Measurements from ENCODE around the gene S100A6.
"Not testable (repeated sequence)": the region's sequence is repeated elsewhere in the genome, so short reads cannot be mapped to it uniquely, and the experiment has no call there.

The S100A6 gene

DNA sequence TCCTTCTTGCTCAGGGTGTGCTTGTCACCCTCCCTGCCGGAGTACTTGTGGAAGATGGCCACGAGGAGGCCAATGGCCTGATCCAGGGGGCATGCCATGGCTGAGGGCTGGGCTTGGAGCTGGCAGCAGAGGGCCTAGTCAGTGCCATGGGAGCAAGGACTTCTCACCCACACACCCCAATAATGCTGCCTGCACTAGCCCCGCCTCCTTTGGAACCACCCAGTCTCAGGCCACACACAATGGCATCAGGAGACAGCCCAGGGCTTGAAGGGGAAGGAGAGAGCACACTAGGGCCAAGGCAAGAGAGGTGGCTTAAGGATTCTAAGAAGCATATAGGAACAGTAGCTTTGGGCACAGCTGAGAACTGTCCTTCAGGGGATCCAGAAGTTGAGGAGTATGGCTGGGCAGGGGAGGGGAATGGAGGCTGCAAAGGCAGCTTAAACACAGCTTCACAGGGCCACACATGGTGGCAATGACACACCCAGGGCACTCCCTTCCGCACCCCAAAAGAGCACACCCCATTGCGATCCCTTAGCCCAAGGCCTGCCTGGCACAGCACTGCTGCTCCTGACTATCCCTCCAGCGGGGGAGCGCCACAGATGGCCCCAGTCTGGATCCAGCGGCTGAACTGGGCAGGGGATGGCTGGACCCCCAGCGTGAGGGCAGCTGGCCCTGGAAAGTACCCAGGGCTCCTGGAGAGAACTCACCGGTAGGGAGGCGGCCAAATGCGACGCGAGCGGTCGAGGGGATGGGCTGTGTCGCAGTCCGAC lies at the start of gene S100A6:
TSS of gene S100A6 (minus strand) at position 750 of the 770 bp plus-strand sequence. CDS start at position 98, 652 bp downstream.
- peak; percentile 37 for DNase-seq

DNA sequence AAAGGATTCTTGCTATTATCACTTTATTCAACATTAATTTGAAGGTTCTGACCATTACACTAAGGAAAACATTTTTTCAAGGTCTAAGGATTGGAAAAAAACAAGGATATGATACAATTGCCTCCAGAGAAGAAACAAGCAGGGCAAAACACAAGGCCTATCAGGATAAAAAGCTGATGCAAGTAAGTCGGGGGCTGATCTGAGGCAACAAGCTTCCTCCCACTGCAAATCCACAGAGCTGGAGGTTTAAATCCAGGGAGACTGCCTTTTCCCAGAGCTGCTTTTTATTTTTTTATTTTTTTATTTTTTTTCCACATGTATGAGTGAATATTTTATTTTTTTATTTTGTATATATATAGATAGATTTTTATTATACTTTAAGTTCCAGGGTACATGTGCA lies 49.2 kb upstream of the S100A6 start:
- no peak for DNase-seq

DNA sequence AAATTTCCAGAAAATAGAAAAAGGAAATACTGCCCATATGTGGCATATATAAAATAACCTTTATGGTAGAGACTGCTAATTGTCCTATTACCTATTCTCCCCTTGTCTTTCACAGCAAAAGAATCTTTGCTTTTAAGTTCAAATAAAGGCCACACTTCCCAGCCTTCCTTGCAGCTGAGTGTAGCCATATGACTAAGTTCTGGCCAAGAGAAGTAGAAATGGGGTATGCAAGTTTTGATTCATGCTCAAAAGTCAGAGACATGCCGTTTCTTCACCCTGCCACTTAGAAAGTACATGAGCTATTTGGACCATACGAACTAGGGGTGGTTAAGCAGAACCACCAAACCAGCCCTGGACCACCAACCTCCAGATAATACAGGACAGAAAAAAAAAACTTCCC lies 48.2 kb upstream of the S100A6 start:
- no peak for DNase-seq

DNA sequence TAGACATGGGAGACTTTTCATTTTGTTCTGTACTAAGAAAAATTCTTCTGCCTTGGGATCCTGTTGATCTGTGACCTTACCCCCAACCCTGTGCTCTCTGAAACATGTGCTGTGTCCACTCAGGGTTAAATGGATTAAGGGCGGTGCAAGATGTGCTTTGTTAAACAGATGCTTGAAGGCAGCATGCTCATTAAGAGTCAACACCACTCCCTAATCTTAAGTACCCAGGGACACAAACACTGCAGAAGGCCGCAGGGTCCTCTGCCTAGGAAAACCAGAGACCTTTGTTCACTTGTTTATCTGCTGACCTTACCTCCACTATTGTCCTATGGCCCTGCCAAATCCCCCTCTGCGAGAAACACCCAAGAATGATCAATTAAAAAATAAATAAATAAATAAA lies 47.7 kb upstream of the S100A6 start:
- DNase-seq, result not testable (repeated sequence)

DNA sequence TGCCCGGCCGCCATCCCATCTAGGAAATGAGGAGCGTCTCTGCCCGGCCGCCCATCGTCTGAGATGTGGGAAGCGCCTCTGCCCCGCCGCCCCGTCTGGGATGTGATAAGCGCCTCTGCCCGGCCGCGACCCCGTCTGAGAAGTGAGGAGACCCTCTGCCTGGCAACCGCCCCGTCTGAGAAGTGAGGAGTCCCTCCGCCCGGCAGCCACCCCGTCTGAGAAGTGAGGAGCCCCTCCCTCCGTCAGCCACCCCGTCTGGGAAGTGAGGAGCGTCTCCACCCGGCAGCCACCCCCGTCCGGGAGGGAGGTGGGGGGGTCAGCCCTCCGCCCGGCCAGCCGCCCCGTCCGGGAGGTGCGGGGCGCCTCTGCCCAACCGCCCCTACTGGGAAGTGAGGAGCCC lies 47.0 kb upstream of the S100A6 start:
- DNase-seq, result not testable (repeated sequence)

DNA sequence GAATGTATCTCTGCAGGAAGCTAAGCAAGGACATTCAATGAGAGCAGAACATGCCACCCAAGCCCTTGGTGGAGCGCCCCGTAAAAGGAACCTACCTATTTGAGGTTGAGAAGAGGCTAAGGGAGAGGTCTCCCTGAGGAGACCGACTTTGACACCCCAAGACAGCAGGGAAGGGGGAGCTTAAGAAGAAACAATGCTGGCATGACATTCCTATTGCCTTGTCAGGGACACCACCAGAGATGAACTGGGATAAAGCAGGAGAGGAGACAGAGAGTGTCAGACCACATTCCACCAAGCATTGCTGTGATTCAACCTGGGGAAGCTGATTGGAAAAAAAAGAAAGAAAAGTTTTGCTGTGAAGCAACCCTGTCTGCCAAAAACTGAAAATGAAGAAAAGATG lies 43.1 kb upstream of the S100A6 start:
- no peak for DNase-seq

DNA sequence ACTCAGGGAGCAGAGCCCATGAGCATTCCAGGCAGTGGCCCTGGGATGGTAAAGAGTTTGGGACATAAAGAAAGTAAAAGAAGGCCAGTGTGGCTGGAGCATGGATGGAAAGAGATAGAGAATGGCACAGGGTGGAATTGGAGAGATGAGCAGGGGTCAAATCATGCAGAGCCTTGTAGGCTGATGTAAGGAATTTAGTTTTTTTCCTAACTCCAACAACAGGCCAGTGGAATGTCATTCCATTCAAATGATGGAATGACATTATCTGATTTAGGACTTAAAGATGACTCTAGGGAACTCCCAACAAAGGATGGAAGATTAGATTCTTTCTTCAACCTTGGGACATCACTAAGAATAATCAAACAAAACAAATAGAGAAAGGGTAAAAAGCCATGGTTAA lies 42.7 kb upstream of the S100A6 start:
- no peak for DNase-seq

DNA sequence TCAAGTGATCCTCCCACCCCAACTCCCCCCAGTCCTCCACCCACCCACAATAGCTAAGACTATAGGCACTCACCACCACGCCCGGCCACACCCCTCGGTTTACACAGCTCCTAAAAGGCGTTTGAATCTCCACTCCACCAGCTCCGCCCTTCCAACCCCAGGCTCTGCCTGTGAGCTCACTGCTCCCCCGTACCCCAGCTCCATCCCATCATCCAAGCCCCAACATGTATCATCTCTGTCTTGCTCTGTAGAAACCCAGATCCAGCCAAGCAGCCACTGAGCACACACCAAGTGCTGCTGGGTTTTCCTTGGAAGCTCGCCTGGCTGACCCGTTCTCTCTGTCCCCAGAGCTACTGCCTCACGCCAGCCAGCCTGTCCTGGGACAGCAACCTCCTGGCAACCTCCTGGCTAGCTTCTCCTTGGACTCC lies 41.8 kb upstream of the S100A6 start:
- DNase-seq, result no peak

DNA sequence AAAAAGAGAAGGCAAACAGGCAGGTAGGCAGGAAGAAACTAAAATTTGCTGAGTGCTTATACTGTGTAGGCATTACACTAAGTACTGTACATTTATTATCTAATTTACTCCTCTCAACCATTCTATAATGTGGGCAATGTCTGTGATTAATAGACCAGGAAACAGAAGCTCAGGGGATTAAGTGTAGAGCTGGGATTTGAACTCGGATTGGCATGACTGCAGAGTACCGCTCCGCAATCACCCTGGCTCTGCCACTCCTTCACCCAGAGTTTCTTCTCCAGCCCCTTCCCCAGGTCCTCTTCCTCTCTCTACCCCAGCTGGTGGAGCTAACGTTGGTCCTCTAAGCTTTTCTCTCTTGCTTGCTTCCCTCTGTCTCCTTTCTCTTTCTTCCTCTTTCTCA lies 41.3 kb upstream of the S100A6 start:
- no peak for DNase-seq

DNA sequence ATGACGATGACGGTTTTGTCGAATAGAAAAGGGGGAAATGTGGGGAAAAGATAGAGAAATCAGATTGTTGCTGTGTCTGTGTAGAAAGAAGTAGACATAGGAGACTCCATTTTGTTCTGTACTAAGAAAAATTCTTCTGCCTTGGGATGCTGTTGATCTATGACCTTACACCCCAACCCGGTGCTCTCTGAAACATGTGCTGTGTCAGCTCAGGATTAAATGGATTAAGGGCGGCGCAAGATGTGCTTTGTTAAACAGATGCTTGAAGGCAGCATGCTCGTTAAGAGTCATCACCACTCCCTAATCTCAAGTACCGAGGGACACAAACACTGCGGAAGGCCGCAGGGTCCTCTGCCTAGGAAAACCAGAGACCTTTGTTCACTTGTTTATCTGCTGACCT lies 39.7 kb upstream of the S100A6 start:
- not testable (repeated sequence) for DNase-seq

DNA sequence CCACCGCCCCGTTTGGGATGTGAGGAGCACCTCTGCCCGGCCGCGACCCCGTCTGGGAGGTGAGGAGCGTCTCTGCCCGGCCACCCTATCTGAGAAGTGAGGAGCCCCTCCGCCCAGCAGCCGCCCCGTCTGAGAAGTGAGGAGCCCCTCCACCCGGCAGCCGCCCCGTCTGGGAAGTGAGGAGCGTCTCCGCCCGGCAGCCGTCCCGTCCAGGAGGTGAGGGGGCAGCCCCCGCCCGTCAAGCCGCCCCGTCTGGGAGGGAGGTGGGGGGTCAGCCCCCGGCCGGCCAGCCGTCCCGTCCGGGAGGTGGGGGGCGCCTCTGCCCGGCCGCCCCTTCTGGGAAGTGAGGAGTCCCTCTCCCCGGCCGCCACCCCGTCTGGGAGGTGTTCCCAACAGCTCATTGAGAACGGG lies 39.3 kb upstream of the S100A6 start:
- not testable (repeated sequence) for DNase-seq

DNA sequence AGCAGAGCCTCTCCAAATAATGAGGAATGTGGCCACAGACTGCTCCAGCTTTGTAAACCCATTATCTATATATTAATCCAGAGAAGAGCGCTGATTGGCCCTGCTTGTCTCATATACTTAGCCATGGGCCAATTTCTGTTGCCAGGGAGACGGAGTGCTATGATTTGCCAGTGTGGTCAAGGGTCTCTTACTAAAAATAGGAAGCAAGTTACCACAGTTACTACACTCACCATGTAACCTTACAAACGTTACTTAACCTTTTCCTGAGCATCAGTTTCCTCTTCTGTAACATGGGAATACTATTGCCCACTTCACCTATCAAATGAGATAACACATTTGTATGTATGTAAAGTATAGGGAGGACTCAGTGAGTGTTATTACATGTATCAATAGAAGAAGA lies 37.6 kb upstream of the S100A6 start:
- DNase-seq, result no peak

DNA sequence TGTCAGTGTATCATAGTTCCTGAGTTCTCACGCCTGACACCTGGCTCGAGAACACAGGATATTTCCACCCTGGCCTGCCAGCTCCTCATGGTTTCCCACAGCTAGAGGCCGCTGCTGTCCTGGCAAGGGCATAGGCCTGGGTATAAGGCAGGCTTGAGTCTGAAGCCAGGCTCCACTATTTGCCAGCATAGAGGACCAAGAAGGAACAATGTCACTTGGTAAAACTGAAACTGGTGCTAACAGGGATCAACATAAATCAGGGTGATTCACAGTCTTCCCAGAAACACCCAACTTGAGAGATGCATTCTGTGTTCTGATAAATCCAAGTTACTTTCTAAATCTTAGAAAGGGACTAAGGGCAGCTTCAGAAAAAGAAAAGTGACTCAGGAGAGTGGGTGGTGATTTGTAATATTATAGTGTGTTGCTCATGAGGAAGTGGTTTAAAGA lies 36.8 kb upstream of the S100A6 start:
- DNase-seq, result peak; percentile 36

DNA sequence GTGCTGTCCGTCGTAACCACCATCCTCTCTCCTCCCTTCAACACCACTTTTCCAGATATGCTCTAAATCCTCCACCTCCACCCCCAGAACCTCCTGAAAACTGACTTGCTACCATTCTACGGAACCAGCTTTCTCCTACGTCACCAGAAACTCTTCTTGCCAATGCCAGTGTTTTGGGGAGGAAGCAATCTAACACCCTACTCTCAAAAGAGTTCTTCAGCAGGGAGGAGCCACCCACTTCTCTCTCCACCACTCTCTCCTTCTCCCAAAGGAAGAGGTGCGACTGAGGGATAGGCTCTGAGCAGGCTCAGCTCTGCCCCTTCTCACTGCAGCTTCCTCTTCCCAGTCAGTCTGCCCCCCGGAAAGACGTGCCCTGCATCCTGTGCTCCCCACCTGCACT lies 35.9 kb upstream of the S100A6 start:
- DNase-seq, result no peak

DNA sequence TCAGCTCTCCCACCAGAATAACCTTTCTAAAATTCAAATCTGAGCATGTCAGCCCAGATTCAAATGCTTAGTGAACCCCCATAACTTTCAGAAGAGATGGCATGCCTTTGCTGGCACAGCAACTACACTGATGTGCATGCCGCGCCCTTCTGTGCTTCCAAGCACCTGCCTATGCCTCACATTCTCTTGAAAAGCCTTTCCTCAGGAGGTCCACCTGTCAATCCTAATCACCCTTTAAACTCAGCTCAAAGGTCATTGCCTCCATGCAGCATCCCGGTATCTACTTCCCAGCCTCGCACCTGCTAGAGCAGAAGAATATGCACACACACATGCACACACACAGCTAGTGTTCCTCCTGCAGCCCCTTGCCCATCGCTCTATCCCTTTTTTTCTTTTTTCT lies 35.1 kb upstream of the S100A6 start:
- DNase-seq, result no peak

DNA sequence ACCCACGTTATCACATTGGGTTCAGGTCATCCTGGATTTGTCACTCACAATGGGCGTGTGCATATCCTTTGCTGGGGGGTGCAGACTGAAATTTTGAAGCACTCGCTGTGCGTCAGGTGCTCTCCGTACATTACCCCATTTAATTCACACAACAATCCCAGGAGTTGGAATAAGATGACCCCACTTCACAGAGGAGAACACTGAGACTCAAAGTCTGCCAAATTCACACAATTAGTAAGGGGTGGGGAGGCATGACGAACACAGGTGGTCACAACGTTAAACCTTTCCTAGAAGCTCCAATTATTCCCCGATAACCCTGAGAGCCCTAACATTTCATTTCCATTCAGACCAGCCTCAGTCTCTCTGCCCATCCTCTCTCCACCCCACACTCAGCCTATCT lies 33.7 kb upstream of the S100A6 start:
- DNase-seq, result no peak

DNA sequence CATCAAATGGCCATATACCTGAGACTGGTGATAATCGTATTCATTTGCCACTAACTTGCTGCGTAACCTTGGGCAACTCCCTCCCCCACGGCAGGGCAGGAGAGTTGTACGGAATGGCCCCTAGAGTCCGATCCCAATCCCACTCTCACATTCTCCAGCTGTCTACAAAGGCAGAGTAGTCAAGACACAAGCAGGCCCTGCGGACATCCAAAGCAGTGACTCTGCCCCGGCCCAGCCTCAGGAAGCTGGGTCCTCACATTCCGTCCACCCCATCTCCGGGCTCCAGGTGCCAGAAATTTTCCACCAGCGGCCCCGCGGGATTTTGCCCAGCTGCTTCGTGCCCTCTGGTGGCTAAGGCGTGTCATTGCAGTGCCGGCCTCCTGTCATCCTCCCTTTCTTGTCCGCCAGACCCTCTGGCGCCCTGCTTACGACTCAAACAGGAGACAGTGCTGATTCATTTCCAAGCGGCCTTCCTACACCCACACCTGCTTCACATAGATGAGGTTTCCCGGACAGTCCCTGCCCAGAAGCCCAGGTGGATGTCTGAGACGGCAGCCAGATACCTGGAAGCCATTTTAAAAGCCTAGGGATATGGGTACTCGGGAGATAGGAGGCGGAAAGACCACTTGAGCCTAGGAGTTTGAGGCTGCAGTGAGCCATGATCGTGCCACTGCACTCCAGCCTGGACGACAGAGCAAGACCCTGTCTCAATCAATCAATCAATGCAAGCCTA lies 32.7 kb upstream of the S100A6 start:
- peak; percentile 81 for DNase-seq

DNA sequence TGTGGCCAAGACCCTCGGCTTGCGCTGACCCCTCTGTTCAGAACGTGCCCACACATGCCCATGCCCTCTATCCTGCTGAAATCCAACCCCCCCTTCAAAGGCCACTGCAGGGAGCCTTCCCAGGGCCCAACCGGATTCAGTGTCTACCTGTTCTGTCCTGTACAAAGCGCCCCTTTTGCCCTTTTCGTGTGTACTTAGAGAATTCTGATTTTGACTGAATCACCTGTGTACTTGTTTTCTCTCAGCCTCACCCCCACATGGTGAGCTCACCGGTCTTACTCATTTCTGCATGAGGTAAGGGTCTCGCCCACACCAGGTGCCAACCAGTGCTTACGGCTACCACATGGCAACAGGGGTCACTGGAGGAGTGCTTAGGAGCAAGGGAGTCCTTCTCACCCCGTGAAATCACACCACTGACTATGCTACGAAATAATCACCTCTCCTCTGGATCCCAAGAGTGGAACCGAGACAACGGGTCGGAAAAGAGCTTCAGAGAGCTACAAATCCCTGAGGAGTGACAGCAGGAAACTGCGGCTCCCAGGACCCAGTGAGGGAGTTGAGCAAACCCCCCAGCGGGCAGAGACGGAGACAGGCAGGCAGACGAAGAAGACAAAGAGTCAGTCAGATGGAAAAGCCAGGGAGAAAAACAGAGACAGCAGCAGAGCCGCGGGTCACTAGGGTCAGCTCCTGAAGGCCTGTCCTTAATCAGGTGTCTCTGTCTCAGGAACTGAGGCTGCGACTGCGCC lies 32.0 kb upstream of the S100A6 start:
- DNase-seq, result no peak

DNA sequence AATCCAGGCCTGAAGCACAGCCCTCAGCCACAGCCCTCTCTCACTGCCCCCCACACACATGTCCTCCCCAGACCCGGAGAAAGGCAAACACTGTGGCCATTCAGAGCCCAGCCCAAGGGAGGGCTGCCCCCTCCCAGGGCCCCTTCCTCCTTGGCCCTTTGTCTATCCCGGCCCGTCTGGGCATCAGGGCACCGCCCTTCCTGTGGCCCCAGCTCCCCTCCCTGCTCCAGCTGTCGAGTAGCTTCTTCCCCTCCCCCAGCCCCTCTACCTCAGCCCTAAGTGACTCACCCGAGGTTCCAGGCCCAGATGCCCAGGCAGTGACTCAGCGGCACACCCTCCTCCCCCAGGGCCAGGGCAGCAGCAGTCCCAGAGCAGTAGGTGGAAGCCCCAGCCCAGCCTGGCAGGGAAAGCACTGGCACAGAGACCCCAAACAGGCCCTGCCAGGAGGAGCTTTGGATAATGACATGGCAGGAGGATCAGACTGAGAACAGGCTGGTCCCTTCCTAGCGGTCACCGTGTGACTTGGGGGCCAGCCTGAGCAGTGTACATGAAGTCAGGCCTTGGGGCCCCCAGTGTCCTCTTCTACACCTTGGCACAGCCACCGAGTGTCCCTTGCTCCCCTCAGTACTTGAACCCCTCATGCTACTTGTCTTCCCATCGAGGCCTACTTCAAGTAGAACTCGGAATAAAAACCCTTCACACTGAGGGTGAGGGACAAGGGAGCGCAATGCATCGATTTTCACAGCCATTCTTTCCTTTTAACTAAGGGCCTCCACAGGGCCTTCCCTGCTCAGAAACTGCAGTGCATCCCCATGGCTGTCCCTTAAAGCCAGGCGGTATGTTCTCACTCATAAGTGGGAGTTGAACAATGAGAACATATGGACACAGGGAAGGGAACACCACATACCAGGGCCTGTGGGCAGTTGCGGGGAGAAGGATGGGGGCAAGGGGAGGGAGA lies 30.9 kb upstream of the S100A6 start:
- DNase-seq, result peak; percentile 87

DNA sequence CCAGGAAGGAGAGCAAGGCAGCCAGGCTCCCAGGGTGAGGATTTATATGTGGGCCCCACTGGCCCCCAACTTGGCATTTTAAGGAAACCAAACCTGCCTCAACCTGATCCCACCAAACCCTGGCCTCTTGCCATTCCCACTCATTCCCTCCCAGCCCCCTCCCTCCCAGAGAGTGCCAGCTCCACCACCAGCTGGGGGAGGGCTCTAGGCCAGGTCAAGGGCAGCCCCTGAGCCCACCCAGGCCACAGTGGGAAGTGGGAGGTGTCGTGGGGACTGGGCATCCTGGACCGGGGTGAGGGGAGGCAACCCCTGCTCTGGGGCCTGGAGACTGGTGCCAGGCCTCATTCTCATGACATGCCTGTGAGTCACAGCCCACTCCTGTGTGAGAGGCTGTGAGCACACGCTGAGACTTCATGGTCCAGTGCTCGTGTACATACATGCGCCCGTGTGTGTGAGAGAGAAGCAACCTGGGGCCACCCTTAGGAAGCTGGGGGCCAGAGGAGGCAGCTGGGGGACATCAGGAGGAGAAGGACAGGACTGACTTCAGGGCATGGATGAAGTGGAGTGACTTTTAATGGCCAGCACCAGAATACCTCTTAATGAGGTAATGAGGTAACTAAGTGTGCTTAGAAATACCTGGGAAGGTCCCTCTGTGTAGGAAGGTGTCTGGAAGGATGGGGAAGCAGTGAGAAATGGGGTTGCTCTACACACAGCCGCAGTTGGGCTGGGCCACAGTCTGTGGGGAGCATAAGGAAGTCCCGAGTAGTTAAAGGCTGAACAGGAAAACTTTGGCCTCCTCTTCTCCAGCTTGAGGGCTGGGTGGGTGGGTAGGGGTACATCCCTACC lies 30.0 kb upstream of the S100A6 start, which contains the start of gene S100A2:
TSS of gene S100A2 (minus strand) at position 316 of the 846 bp plus-strand sequence. CDS start 1,967 bp downstream, outside the sequence.
- peak; percentile 50 for DNase-seq

DNA sequence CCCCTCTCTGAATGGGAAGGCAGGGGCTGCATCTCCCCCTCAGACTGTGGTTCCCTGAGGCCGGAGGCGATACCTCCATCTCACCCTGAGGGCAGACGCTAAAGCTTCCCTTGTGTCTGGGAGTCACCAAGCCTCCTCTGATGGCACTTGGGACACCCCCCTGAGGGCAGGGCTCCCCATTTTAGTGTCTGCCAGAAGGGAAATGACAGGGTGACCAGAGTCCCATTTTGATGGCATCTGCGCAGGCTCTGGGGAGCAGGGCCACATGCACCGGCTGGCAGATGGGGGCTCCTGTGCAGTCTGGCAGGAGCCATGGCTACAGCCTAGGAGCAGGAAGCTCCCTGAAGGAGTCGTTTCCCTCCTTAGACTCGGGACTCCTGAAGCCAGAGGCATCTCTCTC lies 28.2 kb upstream of the S100A6 start:
- DNase-seq, result no peak

All from activated CD8-positive, alpha-beta memory T cell treated with anti-CD3 and anti-CD28 coated beads, Interleukin-2, amount 50 U/mL, for 4 hours (primary cell).